H1 (cell line): ENCODE measurements around the gene ZNF667. TPM values are rescaled to one million over a fixed set of nuclear protein-coding genes. Genes with fewer than 3 reads are reported as not detected.

ENCODE experiments used
- CTCF ChIA-PET: fragments of 300-600 bp; sonication (Branson Sonifier 250); formaldehyde crosslinking; loops from one replicate; lab custom pipeline; 2021; ENCODE audit not compliant: partially characterized antibody; lab: Charles Lee
- POLR2A ChIA-PET: fragments of 300-600 bp; sonication (Branson Sonifier 250); formaldehyde crosslinking; loops from one replicate; lab custom pipeline; 2021; ENCODE audit warnings: inconsistent platforms; ENCODE audit not compliant: partially characterized antibody; lab: Charles Lee
- DNase-seq, 2 experiments: peaks; one replicate each; pipeline versions ENCODE4 v3.0.0 to v3.0.0-alpha.2; 2010 to 2022; ENCODE audit warnings: low spot score in 2 of 2, low read depth in 1 of 2, mixed read lengths in 1 of 2
- FAIRE-seq: peaks from 2 replicates; lab custom pipeline; 2011; peaks lifted over from hg19 to GRCh38; lab: Jason Lieb, UNC
- H2AFZ ChIP-seq: 2 replicates; pipeline ENCODE4 v1.8.1; 2012; ENCODE audit warnings: low read length, inconsistent platforms
- H2AK5ac ChIP-seq: 2 replicates; pipeline ENCODE4 v1.6.1; 2013; ENCODE audit warnings: low read depth, low read length
- H2BK120ac ChIP-seq: replicated peaks from 2 replicates; pipeline ENCODE3; 2013; ENCODE audit warnings: low read depth, low read length, inconsistent platforms
- H2BK12ac ChIP-seq: 2 replicates; pipeline ENCODE4 v1.6.1; 2013; ENCODE audit warnings: low read depth, low read length
- H2BK15ac ChIP-seq: 2 replicates; pipeline ENCODE4 v1.6.1; 2013; ENCODE audit warnings: low read length
- H2BK20ac ChIP-seq: 2 replicates; pipeline ENCODE4 v1.6.1; 2013; ENCODE audit warnings: low read length
- H2BK5ac ChIP-seq: 2 replicates; pipeline ENCODE4 v1.6.1; 2013; ENCODE audit warnings: low read depth, low read length
- H3K14ac ChIP-seq: 2 replicates; pipeline ENCODE4 v1.6.1; 2013; ENCODE audit warnings: inconsistent platforms; ENCODE audit not compliant: insufficient read length
- H3K18ac ChIP-seq: 2 replicates; pipeline ENCODE4 v1.6.1; 2013; ENCODE audit warnings: low read length; ENCODE audit errors: extremely low read depth
- H3K23ac ChIP-seq: 2 replicates; pipeline ENCODE4 v1.6.1; 2013; ENCODE audit warnings: inconsistent platforms; ENCODE audit not compliant: insufficient read length
- H3K23me2 ChIP-seq: 2 replicates; pipeline ENCODE4 v1.6.1; 2013; ENCODE audit warnings: low read depth, low read length
- H3K27ac ChIP-seq: 2 replicates; pipeline ENCODE4 v1.6.1; 2011; ENCODE audit warnings: low read depth, low read length, inconsistent platforms
- H3K27me3 ChIP-seq, 4 experiments: replicated peaks in 1 of 4; 1 replicate in 1 of 4; 2 replicates in 3 of 4; pipeline versions ENCODE4 v1.6.1 to v1.8.1; 2011 to 2013; ENCODE audit warnings: low read length in 3 of 4, mild to moderate bottlenecking in 3 of 4, inconsistent platforms in 2 of 4, mixed read lengths in 2 of 4, moderate library complexity in 1 of 4; ENCODE audit not compliant: control insufficient read depth in 3 of 4, insufficient read depth in 3 of 4; ENCODE audit errors: extremely low read depth in 1 of 4
- H3K36me3 ChIP-seq, 4 experiments: 2 replicates each; pipeline versions ENCODE4 v1.6.1 to v1.8.1; 2011 to 2013; ENCODE audit warnings: mild to moderate bottlenecking in 4 of 4, low read length in 3 of 4, moderate library complexity in 2 of 4, control low read depth in 1 of 4, inconsistent platforms in 1 of 4; ENCODE audit not compliant: insufficient read depth in 4 of 4, control insufficient read depth in 2 of 4
- H3K4ac ChIP-seq: replicated peaks from 2 replicates; pipeline ENCODE3; 2013; ENCODE audit warnings: low read length, low read depth, mixed read lengths, inconsistent platforms; ENCODE audit not compliant: insufficient read length
- H3K4me1 ChIP-seq, 4 experiments: replicated peaks in 1 of 4; 1 replicate in 1 of 4; 2 replicates in 3 of 4; pipeline versions ENCODE4 v1.6.1 to v1.8.1; 2011 to 2013; ENCODE audit warnings: low read length in 3 of 4, inconsistent platforms in 2 of 4, mixed read lengths in 1 of 4; ENCODE audit not compliant: insufficient read depth in 4 of 4, control insufficient read depth in 3 of 4
- H3K4me2 ChIP-seq, 2 experiments: 2 replicates each; pipeline versions ENCODE4 v1.6.1 to v1.8.1; 2011 to 2013; ENCODE audit warnings: low read depth in 2 of 2, low read length in 2 of 2, control low read depth in 1 of 2, inconsistent platforms in 1 of 2, mild to moderate bottlenecking in 1 of 2; ENCODE audit not compliant: insufficient read depth in 1 of 2
- H3K4me3 ChIP-seq, 4 experiments: fragments of 200-600, 300-600 bp in 1 of 4; sonication (generic), shearing (Covaris generic), sonication (Bioruptor Twin) in 1 of 4; 2 replicates each; pipeline versions ENCODE4 v1.5.1 to v1.8.1; 2011 to 2016; ENCODE audit warnings: low read length in 4 of 4, low read depth in 3 of 4, control low read depth in 2 of 4, inconsistent platforms in 2 of 4, mild to moderate bottlenecking in 2 of 4, mixed read lengths in 1 of 4, moderate library complexity in 1 of 4; ENCODE audit not compliant: insufficient read depth in 2 of 4; ENCODE audit errors: extremely low read depth in 1 of 4
- H3K56ac ChIP-seq: replicated peaks from 2 replicates; pipeline ENCODE3; 2013; ENCODE audit warnings: low read depth, mild to moderate bottlenecking, mixed read lengths, low read length, inconsistent platforms; ENCODE audit not compliant: insufficient read length
- H3K79me1 ChIP-seq: 2 replicates; pipeline ENCODE4 v1.6.1; 2013; ENCODE audit warnings: low read depth, low read length, control low read depth
- H3K79me2 ChIP-seq, 2 experiments: 2 replicates each; pipeline versions ENCODE4 v1.6.1 to v1.8.1; 2012 to 2013; ENCODE audit warnings: low read length in 2 of 2, mild to moderate bottlenecking in 2 of 2, inconsistent platforms in 1 of 2; ENCODE audit not compliant: insufficient read depth in 2 of 2, control insufficient read depth in 1 of 2
- H3K9ac ChIP-seq, 4 experiments: replicated peaks in 1 of 4; 1 replicate in 1 of 4; 2 replicates in 3 of 4; pipeline versions ENCODE4 v1.6.1 to v1.8.1; 2011 to 2013; ENCODE audit warnings: low read depth in 3 of 4, low read length in 3 of 4, control low read depth in 2 of 4, mild to moderate bottlenecking in 2 of 4, moderate library complexity in 2 of 4, inconsistent platforms in 1 of 4; ENCODE audit errors: extremely low read depth in 1 of 4
- H3K9me3 ChIP-seq, 2 experiments: 2 replicates each; pipeline versions ENCODE4 v1.6.1 to v1.8.1; 2012 to 2013; ENCODE audit warnings: mild to moderate bottlenecking in 2 of 2, moderate library complexity in 2 of 2, control low read depth in 1 of 2, inconsistent platforms in 1 of 2, low read depth in 1 of 2, low read length in 1 of 2, mixed read lengths in 1 of 2; ENCODE audit not compliant: insufficient read depth in 2 of 2
- H4K20me1 ChIP-seq, 2 experiments: replicated peaks in 1 of 2; 2 replicates each; pipeline versions ENCODE3 to v1.8.1; 2011 to 2013; ENCODE audit warnings: inconsistent platforms in 2 of 2, low read length in 2 of 2, mild to moderate bottlenecking in 1 of 2; ENCODE audit not compliant: insufficient read depth in 2 of 2, control insufficient read depth in 1 of 2
- H4K5ac ChIP-seq: 2 replicates; pipeline ENCODE4 v1.6.1; 2013; ENCODE audit warnings: low read length, low read depth, mixed read lengths, inconsistent platforms; ENCODE audit not compliant: insufficient read length
- H4K8ac ChIP-seq: 2 replicates; pipeline ENCODE4 v1.8.0; 2013; ENCODE audit warnings: mild to moderate bottlenecking, moderate library complexity, low read length, inconsistent platforms; ENCODE audit not compliant: insufficient read depth; ENCODE audit errors: extremely low read depth
- H4K91ac ChIP-seq: replicated peaks from 2 replicates; pipeline ENCODE3; 2013; ENCODE audit warnings: low read length, mixed read lengths, inconsistent platforms; ENCODE audit not compliant: insufficient read length
- BACH1 ChIP-seq: IDR thresholded peaks from 2 replicates; pipeline ENCODE4 v1.6.1; 2012; ENCODE audit warnings: low read length, improper control_type of control experiment
- BCL11A ChIP-seq, 2 experiments: IDR thresholded peaks; one replicate each; pipeline ENCODE4 v1.6.1; 2011; ENCODE audit warnings: low read depth in 2 of 2, low read length in 2 of 2, mild to moderate bottlenecking in 2 of 2
- CTBP2 ChIP-seq: IDR thresholded peaks from 2 replicates; pipeline ENCODE4 v1.7.0; 2011; ENCODE audit warnings: borderline replicate concordance, mild to moderate bottlenecking, moderate library complexity, mixed read lengths, low read length; ENCODE audit not compliant: insufficient read depth, insufficient read length
- HDAC6 ChIP-seq: IDR thresholded peaks from one replicate; pipeline ENCODE4 v1.7.1; 2012; ENCODE audit warnings: low read depth, mild to moderate bottlenecking, inconsistent platforms, low read length, moderate library complexity
- KDM4A ChIP-seq: IDR thresholded peaks from one replicate; pipeline ENCODE4 v1.7.1; 2012; ENCODE audit warnings: low read depth, mild to moderate bottlenecking, moderate library complexity, low read length, inconsistent platforms; ENCODE audit not compliant: severe bottlenecking
- KDM5A ChIP-seq: fragments of 200-600 bp; IDR thresholded peaks from 2 replicates; pipeline ENCODE4 v1.7.1; 2012; ENCODE audit warnings: mild to moderate bottlenecking, low read length, inconsistent platforms, mixed read lengths
- PHF8 ChIP-seq: fragments of 200-600 bp; sonication (generic); conservative IDR thresholded peaks from 2 replicates; pipeline ENCODE4 v1.7.1; 2012; ENCODE audit warnings: low read depth, mild to moderate bottlenecking, inconsistent platforms, low read length, moderate library complexity
- POLR2A ChIP-seq, 2 experiments: IDR thresholded peaks; 1 replicate in 1 of 2; 2 replicates in 1 of 2; pipeline ENCODE4 v1.6.1; 2011; ENCODE audit warnings: low read depth in 2 of 2, low read length in 2 of 2, mild to moderate bottlenecking in 2 of 2; ENCODE audit errors: control extremely low read depth in 1 of 2
- POLR2AphosphoS5 ChIP-seq: IDR thresholded peaks from 2 replicates; pipeline ENCODE4 v1.6.1; 2011; ENCODE audit warnings: low read depth, low read length
- TAF1 ChIP-seq: IDR thresholded peaks from 2 replicates; pipeline ENCODE4 v1.6.1; 2011; ENCODE audit warnings: mild to moderate bottlenecking, low read depth, low read length
- TAF7 ChIP-seq: optimal IDR thresholded peaks from 2 replicates; pipeline ENCODE3; 2011; ENCODE audit warnings: low read depth, mild to moderate bottlenecking, inconsistent platforms, low read length, moderate library complexity, borderline replicate concordance
- TBP ChIP-seq: IDR thresholded peaks from 2 replicates; pipeline ENCODE4 v1.6.1; 2011; ENCODE audit warnings: low read depth, low read length, improper control_type of control experiment
- USF2 ChIP-seq: IDR thresholded peaks from 2 replicates; pipeline ENCODE4 v1.6.1; 2011; ENCODE audit warnings: low read length, improper control_type of control experiment
- WGBS, 2 experiments: shearing (Covaris generic) in 1 of 2; methylation state at CpG; one replicate each; pipeline versions ENCODE4 v1.1.6 to v1.1.7; 2013 to 2015; ENCODE audit warnings: low lambda C conversion rate in 2 of 2, mixed read lengths in 2 of 2, inconsistent platforms in 1 of 2, low coverage in 1 of 2, missing lambda C conversion rate in 1 of 2; ENCODE audit not compliant: insufficient replicate concordance in 2 of 2, insufficient coverage in 1 of 2, insufficient read length in 1 of 2; ENCODE audit errors: extremely low coverage in 1 of 2, missing lambda C conversion rate in 1 of 2; 5-methylcytosine and 5-hydroxymethylcytosine counted together
- polyA plus RNA-seq, 7 experiments: library from polyadenylated mRNA; depleted of rRNA in 3 of 7; stranded (reverse) in 5 of 7; unstranded in 2 of 7; fragments of >200 nt in 5 of 7; fragments of 200-250 nt in 2 of 7; gene quantifications; 1 replicate in 5 of 7; 2 replicates in 1 of 7; 4 replicates in 1 of 7; pipeline versions ENCODE4 v1.2.1 to v1.2.3, GENCODE V29; 2011 to 2013; ENCODE audit warnings: missing spikeins in 2 of 7, mixed read lengths in 2 of 7
- total RNA-seq: library from RNA; stranded (reverse); fragmentation: NEBNext Ultra II Directional; extraction: Animal tissue kit (Norgen Biotek cat#: 25700); gene quantifications from 2 replicates; pipeline ENCODE4 v1.2.1, GENCODE V29; 2021

Gene ZNF667
- total and polyA plus RNA-seq, 2 of the 8 experiments (the other 6 are each of a cell fraction or from before 2014, with no cell fraction given) = 4.4 to 10.7 TPM

- Histone ChIP-seq H3K4ac (no peak overlapping the region), H2AK5ac (no peak overlapping the region), H3K14ac (no peak overlapping the region), H4K5ac (no peak overlapping the region), H3K4me2 (peak overlapping the region; percentile 39 to 66; a peak in 3 of 4 replicates), H3K27me3 (no peaks in the 10 kb centered on the region), H3K4me1 (peaks cover 2 to 11% (median 4%) of the 10 kb centered on the region in 4 experiments; a peak in 5 of 7 replicates), H3K18ac (no peak overlapping the region), H4K8ac (no peak overlapping the region), H4K91ac (no peak overlapping the region), H3K23me2 (no peaks in the 10 kb centered on the region), H4K20me1 (peaks cover 0 to 2% of the 10 kb centered on the region in 2 experiments), H3K9me3 (no peaks in the 10 kb centered on the region), H3K27ac (0 out of 2 replicates have a peak overlapping the region, but pooled peaks have one; percentile 34), H2BK120ac (no peak overlapping the region), H3K79me2 (peaks cover 0 to 65% of the 10 kb centered on the region in 2 experiments; a peak in 3 of 4 replicates), H3K36me3 (peaks cover 0 to 9% (median 2%) of the 10 kb centered on the region in 4 experiments; a peak in 3 of 8 replicates), H3K9ac (no peak overlapping the region), H3K79me1 (no peaks in the 10 kb centered on the region; the same call in 1 of the 2 replicates), H2BK5ac (no peak overlapping the region), H3K56ac (no peak overlapping the region), H2BK15ac (no peak overlapping the region), H2BK12ac (no peak overlapping the region; the same call in 1 of the 2 replicates), H3K4me3 (peak overlapping the region in 1 of 4 experiments; percentile 31; a peak in 1 of 8 replicates), H2BK20ac (no peak overlapping the region), H3K23ac (no peak overlapping the region), H2AFZ (no peak overlapping the region)
- FAIRE-seq (no peak), DNase-seq (no peak)
- CTCF ChIA-PET = interaction anchor here (1.1 to 1.5 kb wide), 3 partner anchors 11 to 24 kb away, joined by 3 to 5 read pairs (median 3); no protein-coding TSS in a partner anchor
- POLR2A ChIA-PET = interaction anchor here (0.6 to 1.4 kb wide), 2 partner anchors 15 to 88 kb away, joined by 3 to 4 read pairs; partner anchors contain the start of gene ZNF583
- 67% methylated on average over 3 of the region's 3 CpGs; no CpG with 5 or more reads in 1 of the 2 experiments for WGBS, 2 experiments
- TF ChIP-seq HDAC6 = no peak
- no peak for TF ChIP-seq POLR2A (IDR thresholded peaks at IDR 0.05; ENCODE audit: control extremely low read depth in 1 of 2, low read depth in 2 of 2, low read length in 2 of 2)
- no peak for TF ChIP-seq TAF1
- no peak for TF ChIP-seq CTBP2
- no peak for TF ChIP-seq POLR2AphosphoS5
- no peak for TF ChIP-seq BCL11A (IDR thresholded peaks at IDR 0.05; ENCODE audit: low read depth in 2 of 2, low read length in 2 of 2)
- TF ChIP-seq USF2 = no peak
- TF ChIP-seq TAF7 = no peak
- TF ChIP-seq TBP = no peak
- TF ChIP-seq BACH1 = peak; percentile 87
- TF ChIP-seq KDM4A = no peak
- no peak for TF ChIP-seq KDM5A
- no peak for TF ChIP-seq PHF8
Observed at GRCh38 chr19:56491399-56491798, 14.3 kb upstream of the ZNF667 start.
